Measurements from ENCODE around the gene GPR180. TPM values are rescaled to one million over a fixed set of nuclear protein-coding genes. Genes with fewer than 3 reads are reported as not detected.

GPR180 gene
- total RNA-seq (ENCODE audit: low replicate concordance) = 2.5 and 12.6 TPM in 2 replicates

- DNase-seq (ENCODE audit: low read depth) = peak; percentile 100
- TF ChIP-seq CTCF (IDR thresholded peaks at IDR 0.05; ENCODE audit: insufficient read depth, low read length) = no peak
- H3K4me3 ChIP-seq (ENCODE audit: low read depth, low read length) = peak within 1 kb of the TSS; percentile 94
These were observed at the start of gene GPR180 for GRCh38 chr13:94601446-94602431. Gene GPR180, plus strand, starts transcription at chr13:94601857. Its CDS starts 71 bp downstream, at chr13:94601928.

- no peak overlapping the region for H3K4me3 ChIP-seq (ENCODE audit: low read depth, low read length)
- DNase-seq (ENCODE audit: low read depth) = no peak
- TF ChIP-seq CTCF (IDR thresholded peaks at IDR 0.05; ENCODE audit: insufficient read depth, low read length) = no peak
These were observed 49.6 kb upstream of the GPR180 start for GRCh38 chr13:94552095-94552494.

- no peak overlapping the region for H3K4me3 ChIP-seq (ENCODE audit: low read depth, low read length)
- no peak for DNase-seq (ENCODE audit: low read depth)
- no peak for TF ChIP-seq CTCF (IDR thresholded peaks at IDR 0.05; ENCODE audit: insufficient read depth, low read length)
These were observed 47.9 kb upstream of the GPR180 start for GRCh38 chr13:94553766-94554165.

GRCh38 chr13:94556041-94556440 lies 45.6 kb upstream of the GPR180 start:
- H3K4me3 ChIP-seq (ENCODE audit: low read depth, low read length) = no peak overlapping the region
- no peak for TF ChIP-seq CTCF (IDR thresholded peaks at IDR 0.05; ENCODE audit: insufficient read depth, low read length)
- no peak for DNase-seq (ENCODE audit: low read depth)

GRCh38 chr13:94556621-94557020 lies 45.0 kb upstream of the GPR180 start:
- no peak for DNase-seq (ENCODE audit: low read depth)
- TF ChIP-seq CTCF (IDR thresholded peaks at IDR 0.05; ENCODE audit: insufficient read depth, low read length) = no peak

GRCh38 chr13:94557684-94558235 lies 43.9 kb upstream of the GPR180 start:
- no peak for TF ChIP-seq CTCF (IDR thresholded peaks at IDR 0.05; ENCODE audit: insufficient read depth, low read length)
- no peak overlapping the region for H3K4me3 ChIP-seq (ENCODE audit: low read depth, low read length)
- no peak for DNase-seq (ENCODE audit: low read depth)

More at GRCh38 chr13:94556621-94557020, 45.0 kb upstream of the GPR180 start:
- H3K4me3 ChIP-seq (ENCODE audit: low read depth, low read length) = no peak overlapping the region
